HG03342 (cell line): Measurements from ENCODE around the gene DFFA.
A peak's percentile ranks its signal among the peaks of the same experiment; 100 is the strongest.
"Not testable (repeated sequence)": the region's sequence is repeated elsewhere in the genome, so short reads cannot be mapped to it uniquely, and the experiment has no call there.

Source experiments
- ATAC-seq: cut with Tn5 transposase; IDR thresholded peaks from one replicate; pipeline ENCODE4 v1.9.1; 2021; ENCODE audit warnings: mild to moderate bottlenecking, moderate library complexity; ENCODE audit not compliant: unreplicated experiment

Gene DFFA

DNA sequence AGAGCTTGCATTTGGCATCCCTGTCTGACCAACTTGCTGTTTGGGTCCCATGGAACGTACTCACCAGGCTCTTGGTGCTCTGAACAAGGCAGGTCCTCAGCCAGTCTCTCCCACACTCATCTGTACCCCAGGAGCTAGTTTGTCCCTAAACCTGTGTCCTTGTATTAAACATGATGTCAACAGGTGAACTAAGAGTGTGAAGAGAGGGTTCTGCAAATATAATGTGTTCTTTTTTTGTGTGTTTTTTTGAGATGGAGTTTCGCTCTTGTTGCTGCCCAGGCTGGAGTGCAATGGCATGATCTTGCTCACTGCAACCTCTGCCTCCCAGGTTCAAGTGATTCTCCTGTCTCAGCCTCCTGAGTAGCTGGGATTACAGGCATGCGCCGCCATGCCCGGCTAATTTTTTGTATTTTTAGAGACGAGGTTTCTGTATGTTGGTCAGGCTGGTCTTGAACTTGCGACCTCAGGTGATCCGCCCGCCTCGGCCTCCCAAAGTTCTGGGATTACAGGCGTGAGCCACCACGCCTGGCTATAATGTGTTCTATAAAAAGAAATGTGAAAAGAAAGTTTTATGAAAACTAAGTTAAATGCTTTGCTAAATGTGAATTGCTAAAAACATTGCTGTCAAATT is 33.8 kb upstream of the DFFA start:
- ATAC-seq: not testable (repeated sequence)

DNA sequence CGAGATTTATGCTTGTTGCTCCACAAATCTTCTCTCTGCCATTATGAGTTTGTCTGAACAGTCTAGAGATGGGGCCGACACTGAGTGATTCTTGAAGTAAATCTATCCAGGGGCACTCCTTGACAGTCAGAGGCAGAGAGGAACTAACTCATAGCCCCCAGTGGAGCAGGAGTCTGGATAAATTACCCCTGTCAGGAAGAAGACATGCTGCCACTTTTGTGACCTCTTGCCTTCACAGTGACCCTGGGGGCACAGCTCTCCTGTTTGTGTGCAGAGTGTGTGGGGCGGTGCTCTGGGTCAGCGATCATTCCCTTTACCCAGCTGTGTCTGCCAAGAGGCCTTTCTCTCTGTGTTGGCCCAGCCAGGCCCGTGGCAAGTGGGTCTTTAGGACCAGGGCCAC is 31.9 kb upstream of the DFFA start:
- no peak for ATAC-seq

DNA sequence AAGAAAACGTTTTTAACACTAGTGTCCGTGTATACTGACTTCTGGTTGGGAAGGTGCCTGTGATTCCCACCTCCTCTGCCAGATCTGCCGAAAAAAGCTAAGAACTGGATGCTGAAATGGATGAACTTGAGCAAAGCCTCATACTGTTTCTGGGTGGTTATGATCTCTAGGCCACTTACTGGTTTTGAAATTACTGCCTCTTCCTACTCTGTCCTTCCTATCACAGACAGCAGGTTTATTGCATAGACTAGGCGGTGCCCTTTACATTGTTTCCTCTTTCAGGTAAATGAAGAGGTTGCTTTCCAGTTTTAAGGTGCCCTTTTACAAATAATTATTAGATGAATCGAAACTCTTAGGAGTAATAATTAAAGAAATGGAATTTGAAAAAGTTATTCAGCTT is 29.9 kb upstream of the DFFA start:
- no peak for ATAC-seq

DNA sequence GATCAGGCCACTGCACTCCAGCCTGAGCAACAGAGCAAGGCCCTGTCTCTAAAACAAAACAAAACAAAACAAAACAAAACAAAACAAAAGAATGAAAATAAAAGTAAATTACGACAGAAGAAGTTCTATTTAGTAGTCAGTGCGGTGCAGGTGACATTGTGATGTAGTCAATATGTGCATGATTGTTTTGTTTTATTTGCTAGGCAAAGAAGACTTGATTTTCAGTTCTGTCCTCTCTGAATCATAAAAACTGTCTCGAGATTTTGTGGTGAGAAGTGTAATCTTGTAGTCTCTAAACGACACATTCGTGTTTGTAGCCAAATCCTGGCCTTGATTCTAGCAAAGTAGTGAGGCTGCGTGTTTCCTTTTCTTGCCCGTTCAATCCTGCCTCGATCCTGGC is 25.9 kb upstream of the DFFA start:
- no peak for ATAC-seq

DNA sequence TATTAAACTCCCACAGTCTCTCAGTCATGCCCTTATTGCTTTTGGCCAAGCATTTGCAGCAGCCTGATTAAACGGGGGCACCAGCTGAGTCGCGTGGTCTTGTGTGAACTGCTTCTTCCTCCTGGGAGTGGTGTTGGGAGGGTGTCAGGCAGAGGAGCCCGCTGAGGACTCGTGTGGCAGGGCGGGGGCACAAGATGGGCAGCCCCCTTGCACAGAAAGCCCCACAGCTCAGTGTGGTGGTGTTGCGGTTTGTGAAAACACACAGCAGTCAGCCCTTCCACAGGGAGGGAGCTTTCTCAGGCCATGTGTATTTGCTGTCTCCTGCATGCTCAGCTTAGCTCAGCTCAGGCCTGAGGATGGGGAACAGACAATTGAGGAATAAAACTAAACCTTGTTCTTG is 24.8 kb upstream of the DFFA start:
- no peak for ATAC-seq

DNA sequence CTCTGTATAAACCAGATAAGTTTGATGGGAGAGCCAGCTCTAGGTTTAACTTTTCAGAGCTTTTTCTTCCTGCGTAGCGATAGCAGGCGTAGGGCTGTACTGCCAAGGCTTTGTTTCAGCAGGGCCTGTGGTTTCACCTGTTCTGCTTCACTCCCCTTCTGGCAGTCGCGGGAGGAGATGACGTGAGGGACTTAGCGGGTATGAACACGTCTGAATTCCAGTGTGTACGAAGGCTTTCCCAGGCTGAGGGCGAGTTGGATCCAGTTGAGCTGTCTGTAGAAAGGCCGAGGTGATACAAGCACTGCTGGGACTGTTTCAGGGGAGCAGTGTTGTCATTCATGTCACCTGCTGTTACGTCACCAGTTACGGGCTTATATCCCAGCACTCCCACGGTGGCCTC is 23.6 kb upstream of the DFFA start:
- ATAC-seq: no peak

DNA sequence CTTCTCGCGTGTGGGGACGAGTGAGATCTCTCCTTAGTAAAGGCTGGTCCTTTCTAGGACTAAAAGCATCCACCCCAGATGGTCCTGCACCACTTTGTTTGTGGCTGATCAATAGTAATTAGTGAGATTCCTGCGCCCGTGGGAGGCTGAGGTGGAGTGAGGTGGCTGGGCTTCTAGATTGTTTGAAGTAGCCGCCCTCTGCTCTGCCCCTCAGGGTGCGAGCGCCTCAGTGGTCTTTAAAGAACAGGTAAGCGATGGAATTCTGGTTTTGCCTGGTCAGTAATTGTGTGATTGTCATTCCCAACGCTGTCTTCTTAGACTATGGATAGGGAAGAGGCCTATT is 23.1 kb upstream of the DFFA start:
- no peak for ATAC-seq

DNA sequence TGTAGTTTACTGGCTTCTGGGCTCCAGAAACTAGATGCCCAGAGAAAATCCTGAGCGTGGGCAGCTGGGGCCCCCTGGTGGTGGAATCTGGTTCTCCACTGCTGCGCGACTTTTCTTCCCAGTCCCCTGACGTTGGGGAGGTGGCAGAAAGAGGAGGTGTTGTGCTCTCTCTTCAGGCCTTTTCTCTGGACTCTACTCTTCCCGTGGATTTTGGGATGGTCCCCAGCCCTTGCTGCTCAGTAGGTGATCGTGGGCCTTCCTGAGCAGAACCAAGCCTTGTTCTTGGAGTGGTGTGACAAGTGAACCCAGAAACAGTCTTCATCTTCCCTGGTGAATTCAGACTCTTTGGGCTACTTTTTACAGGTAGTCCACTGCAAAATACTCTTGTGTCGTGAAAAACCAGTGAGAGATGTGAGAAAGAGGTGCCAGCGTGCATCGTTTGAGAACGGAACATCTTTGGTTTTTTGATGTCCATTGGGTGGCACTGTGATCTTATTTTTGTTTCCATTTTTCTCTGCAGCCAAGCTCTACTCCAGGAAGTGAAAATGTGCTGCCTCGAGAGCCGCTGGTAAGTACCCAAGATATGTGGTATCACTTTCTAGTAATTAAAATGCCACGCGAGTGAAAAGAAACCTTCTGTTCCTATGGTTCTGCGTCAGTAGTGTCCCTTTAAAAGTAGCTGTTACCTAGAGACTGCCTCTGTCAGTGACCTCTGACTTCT is 22.6 kb upstream of the DFFA start:
- peak; percentile 58 for ATAC-seq

DNA sequence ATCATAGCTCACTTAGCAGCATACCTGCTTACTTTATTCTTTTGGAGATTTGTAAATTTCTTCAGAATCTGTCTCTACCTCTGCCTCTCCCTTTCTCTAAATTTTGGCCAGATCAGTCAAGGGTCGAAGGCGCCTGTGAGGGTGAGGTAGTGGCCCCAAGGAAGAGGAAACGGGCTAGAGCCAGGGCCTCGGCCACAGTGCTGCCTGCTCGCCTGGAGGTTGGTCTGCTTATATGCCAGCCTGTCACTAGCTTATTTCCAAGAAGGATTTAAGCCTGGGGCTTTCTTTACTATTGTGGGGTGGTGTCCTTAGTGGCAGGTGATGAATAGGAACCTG is 22.1 kb upstream of the DFFA start:
- ATAC-seq: peak; percentile 8

DNA sequence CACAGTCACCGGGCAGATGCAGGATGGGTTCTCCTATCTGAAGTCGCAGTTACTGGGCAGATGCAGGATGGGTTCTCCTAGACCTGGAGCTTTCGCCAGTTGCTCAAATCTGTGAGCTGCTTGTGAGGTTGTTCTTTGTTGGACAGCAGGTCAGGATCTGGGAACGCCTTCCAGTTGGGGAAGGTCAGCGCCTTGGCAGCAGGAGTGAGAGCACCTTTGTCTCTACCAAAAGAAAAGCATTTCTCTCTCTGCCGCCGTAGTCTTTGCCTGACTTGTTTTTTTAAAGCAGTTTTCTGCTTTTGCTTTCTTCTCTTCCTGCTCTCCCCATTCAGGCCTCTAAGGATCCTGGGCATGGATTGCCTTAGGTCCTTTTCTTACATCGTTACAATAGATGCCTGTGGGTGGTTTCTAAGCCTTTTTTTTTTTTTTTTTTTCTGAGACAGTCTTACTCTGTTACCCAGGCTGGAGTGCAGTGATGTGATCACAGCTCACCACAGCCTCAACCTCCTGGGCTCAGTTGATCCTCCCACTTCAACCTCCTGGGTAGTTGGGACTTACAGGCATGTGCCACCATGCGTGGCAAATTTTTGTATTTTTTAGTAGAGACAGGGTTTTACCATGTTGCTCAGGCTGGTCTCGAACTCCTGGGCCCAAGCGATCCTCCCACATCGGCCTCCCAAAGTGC is 18.1 kb upstream of the DFFA start:
- no peak for ATAC-seq

DNA sequence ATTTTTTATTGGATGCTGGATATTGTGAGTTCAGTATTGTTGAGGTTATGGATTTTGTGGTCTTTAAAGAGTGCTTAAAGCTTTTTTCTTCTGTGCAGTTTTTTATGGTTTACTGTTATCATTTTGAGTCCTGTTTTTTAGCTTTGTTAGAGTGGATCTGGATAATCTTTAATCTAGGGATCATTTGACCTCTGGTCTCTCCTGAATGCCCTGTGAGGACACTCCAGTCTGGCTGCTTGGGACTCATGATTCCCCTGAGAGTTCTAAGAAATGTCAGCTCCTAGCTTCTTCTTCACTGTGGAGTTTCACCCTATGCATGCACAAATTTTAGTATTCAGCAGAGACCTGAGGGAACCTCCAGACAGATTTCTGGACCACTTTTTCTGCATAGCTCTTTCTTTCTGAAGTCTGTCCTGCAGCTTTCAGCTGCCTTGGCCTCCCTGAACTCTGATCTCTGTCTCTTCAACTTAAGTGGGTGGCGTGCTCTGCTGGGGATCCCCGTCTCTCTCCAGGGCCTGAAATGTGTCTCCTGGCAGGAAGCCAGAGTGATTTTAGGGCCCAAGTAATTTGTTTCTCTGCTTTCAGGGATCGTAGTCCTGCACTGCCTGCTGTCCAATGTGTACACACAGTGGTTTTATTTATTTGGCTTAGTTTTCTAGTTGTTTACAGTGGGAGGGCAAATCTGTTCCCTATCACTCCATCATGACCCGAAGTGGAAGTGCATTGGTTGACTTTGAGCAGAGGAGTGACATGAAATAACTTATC is 17.1 kb upstream of the DFFA start:
- ATAC-seq: no peak

DNA sequence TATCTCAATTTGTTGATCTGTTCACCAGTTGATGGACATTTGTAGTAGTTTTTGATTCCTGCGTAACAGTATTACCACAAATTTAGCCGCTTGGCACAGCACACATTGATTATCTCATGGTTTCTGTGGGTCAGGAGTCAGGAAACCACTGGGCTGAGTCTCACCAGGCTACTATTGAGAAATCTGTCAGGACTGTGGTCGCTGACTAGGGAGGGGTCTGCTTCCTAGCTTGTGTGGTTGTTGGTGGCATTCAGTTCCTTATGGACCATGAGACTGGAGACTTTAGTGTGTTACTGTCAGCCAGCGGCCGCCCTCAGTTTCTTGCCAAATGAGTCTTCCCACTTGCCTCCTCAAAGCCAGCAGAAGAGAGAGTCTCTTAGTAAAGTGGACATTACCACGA is 12.2 kb upstream of the DFFA start:
- ATAC-seq: no peak

DNA sequence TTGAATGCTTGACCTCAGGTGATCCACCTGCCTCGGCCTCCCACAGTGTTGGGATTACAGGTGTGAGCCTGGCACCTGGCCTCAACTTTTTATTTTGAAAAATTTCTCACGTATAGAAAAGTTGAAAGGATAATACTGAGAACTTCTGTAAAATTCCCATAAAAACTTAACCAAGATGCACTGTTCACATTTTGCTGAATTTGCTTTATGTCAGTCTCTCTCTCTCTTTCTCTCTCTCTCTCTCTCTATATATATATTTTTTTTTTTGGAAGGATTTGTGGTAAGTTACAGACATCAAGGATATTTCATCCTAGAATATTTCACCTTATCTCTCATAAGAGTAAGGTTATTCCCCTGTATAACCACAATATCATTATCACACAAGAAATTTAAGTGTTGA is 8.3 kb upstream of the DFFA start:
- no peak for ATAC-seq

DNA sequence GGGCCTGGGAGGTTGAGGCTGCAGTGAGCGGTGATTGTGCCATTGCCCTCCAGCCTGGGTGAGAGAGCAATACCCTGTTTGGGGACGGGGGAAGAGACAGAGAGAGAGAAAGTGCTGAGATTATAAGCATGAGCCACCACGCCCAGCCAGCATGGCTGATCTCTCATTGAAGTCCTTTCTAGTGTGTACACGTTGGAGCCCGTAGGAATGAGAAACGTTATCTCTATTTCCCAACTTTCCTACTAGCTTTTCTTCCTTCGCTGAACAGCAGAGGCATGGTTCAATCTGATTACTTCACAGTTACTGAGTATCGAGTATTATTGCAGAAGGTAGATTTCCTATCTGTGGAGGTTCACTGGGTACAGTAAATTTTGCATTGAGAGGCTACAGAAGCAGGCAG is 7.0 kb upstream of the DFFA start:
- ATAC-seq: no peak

DNA sequence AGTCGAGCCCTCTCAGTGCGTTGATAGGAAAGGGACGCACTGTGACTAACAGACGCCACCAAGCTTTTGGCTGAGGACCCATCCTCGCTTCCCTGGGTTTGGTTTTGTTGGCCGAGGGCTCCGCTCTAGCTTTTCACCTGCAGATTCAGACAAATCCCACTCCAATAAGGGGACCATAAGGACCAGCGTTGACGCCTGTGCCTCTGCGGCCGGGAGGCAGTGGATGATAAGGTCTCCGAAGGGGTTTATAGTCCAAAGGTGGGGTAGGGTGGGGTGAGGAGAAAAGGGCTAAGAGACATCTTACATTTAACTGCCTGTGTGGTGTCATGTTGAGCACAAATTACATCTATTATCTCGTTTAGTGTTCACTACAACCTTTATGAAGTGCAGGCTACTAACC is 3.2 kb upstream of the DFFA start:
- ATAC-seq: no peak

DNA sequence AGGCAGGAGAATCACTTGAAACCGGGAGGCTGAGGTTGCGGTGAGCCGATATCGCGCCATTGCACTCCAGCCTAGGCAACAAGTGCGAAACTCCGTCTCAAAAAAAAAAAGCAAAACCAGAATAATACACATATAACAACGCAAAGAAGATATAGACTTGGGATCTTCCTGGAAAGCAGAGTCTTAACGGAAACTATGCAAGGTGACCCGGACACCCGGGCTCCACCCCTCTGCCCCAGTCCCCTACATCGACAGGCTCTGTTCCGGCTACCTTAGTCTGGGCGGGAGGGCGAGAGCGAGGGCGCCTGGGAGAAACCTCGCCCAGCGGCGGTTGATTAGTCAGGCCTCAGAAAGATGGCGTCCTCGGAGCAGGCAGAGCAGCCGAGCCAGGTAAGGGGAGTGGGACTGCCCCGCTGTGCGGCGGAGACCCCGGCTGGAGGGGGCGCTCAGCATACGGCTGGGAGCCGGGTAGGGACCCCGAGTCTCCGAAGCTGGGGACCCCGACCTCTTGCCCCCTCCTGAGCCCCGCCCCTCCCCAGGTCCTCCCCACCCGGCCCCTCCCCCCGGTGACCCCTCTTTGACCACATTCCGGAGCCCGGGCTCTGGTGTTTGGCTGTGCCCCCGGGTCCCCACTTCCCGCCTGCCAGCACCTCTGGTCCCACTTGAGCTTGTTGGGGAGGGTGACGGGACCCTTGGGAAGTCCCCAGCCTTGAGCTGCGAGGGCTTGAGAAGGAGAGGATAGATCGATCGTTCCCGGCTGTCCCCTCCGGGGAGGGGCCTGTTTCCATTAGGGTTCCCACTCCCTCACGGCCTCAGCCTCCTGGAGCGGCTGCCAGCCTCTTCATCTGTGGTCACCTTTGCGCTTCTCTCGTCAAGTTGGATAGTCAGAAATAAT is 2.5 kb upstream of the DFFA start, which contains the start of gene PEX14:
Gene PEX14, plus strand, starts transcription at position 338 of the 895 bp plus-strand sequence. Its CDS starts 17 bp downstream, at position 355.
- ATAC-seq: peak; percentile 54

DNA sequence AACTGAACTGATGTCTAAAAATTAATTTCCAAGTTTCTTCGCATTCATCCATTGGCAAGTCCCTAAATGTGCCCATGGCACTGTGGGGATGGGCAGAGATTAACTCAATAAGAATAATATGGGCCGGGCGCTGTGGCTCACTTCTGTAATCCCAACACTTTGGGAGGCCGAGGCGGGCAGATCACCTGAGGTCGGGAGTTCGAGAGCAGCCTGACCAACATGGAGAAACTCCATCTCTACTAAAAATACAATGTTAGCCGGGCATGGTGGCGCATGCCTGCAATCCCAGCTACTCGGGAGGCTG is 1.9 kb upstream of the DFFA start:
- not testable (repeated sequence) for ATAC-seq

DNA sequence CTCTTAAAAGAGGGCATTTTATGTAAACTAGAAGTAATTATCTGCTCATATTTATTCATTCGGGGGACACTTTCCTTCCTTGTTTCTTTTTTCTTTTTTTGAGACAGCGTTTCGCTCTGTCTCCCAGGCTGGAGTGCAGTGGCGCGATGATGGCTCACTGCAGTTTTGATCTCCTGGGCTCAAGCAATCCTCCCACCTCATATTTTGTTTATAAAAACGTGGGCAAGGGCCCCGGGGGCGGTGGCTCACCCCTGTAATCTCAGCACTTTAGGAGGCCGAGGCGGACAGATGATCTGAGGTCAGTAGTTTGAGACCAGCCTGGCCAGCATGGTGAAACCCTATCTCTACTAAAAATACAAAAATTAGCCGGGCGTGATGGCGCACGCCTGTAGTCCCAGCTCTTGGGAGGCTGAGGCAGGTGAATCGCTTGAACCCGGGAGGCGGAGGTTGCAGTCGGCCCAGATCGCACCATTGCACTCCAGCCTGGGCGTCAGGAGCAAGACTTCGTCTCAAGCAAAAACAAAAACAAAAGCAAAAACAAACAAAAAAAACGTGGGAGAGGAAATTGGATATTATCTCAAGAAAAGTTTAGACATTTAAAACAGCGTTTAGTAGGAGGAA is 926 bp upstream of the DFFA start:
- no peak for ATAC-seq

DNA sequence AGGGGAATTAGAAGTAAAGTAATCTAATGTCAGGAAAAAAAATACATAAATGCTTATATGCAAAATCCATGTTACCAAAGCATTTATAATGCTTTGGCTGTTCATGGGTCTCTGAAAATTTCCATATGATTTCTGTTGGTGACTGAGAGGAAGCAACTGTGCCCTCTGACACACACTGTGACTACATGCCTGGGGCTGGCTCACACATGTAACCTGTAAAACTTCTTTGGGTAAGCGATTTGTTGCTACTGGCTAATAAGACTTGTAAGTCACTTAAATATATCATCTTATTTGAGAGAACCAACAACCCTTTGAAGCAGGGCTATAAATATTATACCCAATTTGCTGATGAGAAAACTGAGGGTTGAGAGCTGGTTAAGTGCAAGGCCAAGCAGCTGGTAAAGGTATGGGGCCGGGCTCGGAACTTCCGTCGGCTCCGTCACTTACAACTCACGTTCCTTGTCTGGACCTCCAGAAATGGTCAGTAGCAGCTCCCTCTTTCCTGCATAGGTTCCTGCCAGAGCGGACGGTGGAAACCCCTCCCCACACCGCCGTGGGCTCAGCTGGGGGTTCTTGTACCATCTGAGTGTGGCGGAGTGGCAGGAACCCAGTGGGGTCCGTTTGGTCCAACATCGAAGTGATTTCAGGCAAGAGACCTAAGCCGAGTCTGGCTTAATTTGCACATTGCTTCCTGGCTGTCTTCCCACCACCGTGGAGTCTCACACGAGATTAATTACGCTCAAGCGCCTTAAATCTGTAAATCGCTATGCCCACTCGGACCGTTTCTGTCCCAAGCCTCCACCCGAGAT is 714 bp downstream of the DFFA start:
- no peak for ATAC-seq

DNA sequence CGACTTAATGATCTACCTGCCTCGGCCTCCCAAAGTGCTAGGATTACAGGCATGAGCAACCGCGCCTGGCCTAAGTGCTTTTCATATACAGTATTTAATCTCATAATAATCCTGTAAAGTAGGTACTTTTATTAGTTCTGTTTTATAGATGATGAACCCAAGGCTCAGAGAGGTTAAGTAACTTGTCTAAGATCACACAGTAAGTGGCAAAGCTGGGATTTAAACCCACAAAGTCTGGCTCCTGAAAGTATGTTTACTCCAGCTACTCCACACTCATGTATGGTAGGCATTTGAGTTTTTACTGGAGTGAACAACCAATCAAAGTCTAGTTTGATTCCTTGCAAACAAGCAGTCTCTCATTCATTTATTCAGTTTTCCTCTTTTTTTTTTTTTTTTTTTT is 2.3 kb downstream of the DFFA start:
- no peak for ATAC-seq
